MCF 10A (cell line): Measurements from ENCODE around the gene ABTB1. TPM values are rescaled to one million over a fixed set of nuclear protein-coding genes. Genes with fewer than 3 reads are reported as not detected.

Experiments
- BruUV-seq: library from RNA; stranded (reverse); fragments of 400-500 nt; replicated peaks from 2 replicates; lab custom pipeline; 2021; lab: Mats Ljungman, UMichigan
- CTCF ChIA-PET: fragments of 300-600 bp; sonication (Branson Sonifier 250); formaldehyde crosslinking; extraction: SDS; loops from one replicate; lab custom pipeline; 2021; ENCODE audit warnings: antibody characterized with exemption, inconsistent platforms; lab: Yijun Ruan, JAX
- POLR2A ChIA-PET: fragments of 300-600, 350-650 bp; sonication (Branson Sonifier 250); formaldehyde crosslinking; extraction: SDS; loops from one replicate; lab custom pipeline; 2020; ENCODE audit warnings: antibody characterized with exemption, inconsistent platforms; lab: Yijun Ruan, JAX
- DNase-seq: peaks from one replicate; pipeline ENCODE4 v3.0.0-alpha.2; 2018; ENCODE audit not compliant: unreplicated experiment
- H3K27ac Mint-ChIP-seq: one replicate; pipeline ENCODE4 v1.8.0; 2022; ENCODE audit warnings: mild to moderate bottlenecking, low read depth, mixed read lengths; ENCODE audit not compliant: unreplicated experiment
- H3K27me3 Mint-ChIP-seq: one replicate; pipeline ENCODE4 v1.8.0; 2022; ENCODE audit warnings: mixed read lengths; ENCODE audit not compliant: insufficient read depth, unreplicated experiment
- H3K36me3 Mint-ChIP-seq: one replicate; pipeline ENCODE4 v1.8.0; 2022; ENCODE audit warnings: mild to moderate bottlenecking, moderate library complexity, mixed read lengths; ENCODE audit not compliant: insufficient read depth, unreplicated experiment
- H3K4me1 Mint-ChIP-seq: one replicate; pipeline ENCODE4 v1.8.0; 2022; ENCODE audit warnings: mixed read lengths; ENCODE audit not compliant: insufficient read depth, unreplicated experiment
- H3K4me3 Mint-ChIP-seq: one replicate; pipeline ENCODE4 v1.8.0; 2022; ENCODE audit warnings: mild to moderate bottlenecking, moderate library complexity, mixed read lengths; ENCODE audit not compliant: unreplicated experiment
- H3K9me3 Mint-ChIP-seq: one replicate; pipeline ENCODE4 v1.8.0; 2022; ENCODE audit warnings: mixed read lengths; ENCODE audit not compliant: unreplicated experiment
- intact Hi-C: fragments of 100-400 bp; cut with micrococcal nuclease; formaldehyde crosslinking; loops from 2 replicates; pipeline ENCODE4 v1.14.1; 2022
- total RNA-seq: library from RNA; stranded (reverse); gene quantifications from 2 replicates; pipeline ENCODE4 v1.2.3, GENCODE V29; 2022
- TF ChIP-seq, protein P1 (sequence below): fragments of 200-600 bp; IDR thresholded peaks from one replicate; pipeline ENCODE4 v1.8.0; 2022; ENCODE audit warnings: antibody characterized with exemption, mild to moderate bottlenecking; ENCODE audit not compliant: unreplicated experiment

The ABTB1 gene
- total RNA-seq, 1 experiment from 2014 or later = 9.7 TPM

DNA sequence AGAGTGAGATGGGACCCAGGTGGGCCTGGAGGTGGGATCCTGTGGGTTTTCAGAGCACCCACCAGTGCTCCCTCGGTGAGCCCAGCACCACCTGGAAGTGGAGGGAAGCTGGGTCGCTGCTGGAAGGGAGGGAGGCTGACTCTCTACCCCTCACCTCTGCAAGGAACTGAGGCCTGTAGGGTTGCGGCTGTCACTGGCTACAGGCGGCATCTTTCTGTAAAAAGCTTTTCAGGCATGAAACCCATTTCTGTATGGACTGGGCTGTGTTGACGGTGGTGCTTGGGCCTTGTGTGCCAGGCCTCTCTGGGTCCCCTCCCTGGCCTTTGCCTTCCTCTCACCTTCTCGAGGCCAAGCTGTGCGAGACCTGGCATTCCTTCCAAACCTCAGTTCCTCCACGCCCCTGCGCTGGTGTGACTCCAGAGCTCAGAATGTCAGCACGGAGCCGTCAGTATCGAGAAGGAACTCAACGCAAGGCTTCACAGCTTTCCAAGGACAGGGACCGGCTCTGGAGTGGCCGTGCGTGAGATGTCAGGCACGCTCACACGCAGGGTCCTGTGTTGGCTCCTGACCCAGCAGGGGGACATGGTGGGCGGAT lies 16.6 kb downstream of the ABTB1 start:
- ChIA-PET POLR2A (interaction anchor here (0.5 to 1.4 kb wide), 2 partner anchors 47 to 91 kb away, joined by 3 read pairs; partner anchors contain the start of gene MCM2), CTCF (interaction anchor here (0.6 to 2.4 kb wide), 4 partner anchors 10 to 283 kb away, joined by 3 to 28 read pairs (median 9); no protein-coding TSS in a partner anchor)
- H3K9me3 Mint-ChIP-seq = no peaks in the 10 kb centered on the region
- H3K27ac Mint-ChIP-seq = peak overlapping the region; percentile 46
- H3K36me3 Mint-ChIP-seq = peaks cover 4% of the 10 kb centered on the region
- H3K27me3 Mint-ChIP-seq = no peaks in the 10 kb centered on the region
- TSS peak; percentile 29 for BruUV-seq
- no peak overlapping the region for H3K4me3 Mint-ChIP-seq
- TF ChIP-seq, protein P1, sequence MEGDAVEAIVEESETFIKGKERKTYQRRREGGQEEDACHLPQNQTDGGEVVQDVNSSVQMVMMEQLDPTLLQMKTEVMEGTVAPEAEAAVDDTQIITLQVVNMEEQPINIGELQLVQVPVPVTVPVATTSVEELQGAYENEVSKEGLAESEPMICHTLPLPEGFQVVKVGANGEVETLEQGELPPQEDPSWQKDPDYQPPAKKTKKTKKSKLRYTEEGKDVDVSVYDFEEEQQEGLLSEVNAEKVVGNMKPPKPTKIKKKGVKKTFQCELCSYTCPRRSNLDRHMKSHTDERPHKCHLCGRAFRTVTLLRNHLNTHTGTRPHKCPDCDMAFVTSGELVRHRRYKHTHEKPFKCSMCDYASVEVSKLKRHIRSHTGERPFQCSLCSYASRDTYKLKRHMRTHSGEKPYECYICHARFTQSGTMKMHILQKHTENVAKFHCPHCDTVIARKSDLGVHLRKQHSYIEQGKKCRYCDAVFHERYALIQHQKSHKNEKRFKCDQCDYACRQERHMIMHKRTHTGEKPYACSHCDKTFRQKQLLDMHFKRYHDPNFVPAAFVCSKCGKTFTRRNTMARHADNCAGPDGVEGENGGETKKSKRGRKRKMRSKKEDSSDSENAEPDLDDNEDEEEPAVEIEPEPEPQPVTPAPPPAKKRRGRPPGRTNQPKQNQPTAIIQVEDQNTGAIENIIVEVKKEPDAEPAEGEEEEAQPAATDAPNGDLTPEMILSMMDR = no peak
- intact Hi-C loops = no loop called here
- no peak for DNase-seq
- H3K4me1 Mint-ChIP-seq = peaks cover 5% of the 10 kb centered on the region

DNA sequence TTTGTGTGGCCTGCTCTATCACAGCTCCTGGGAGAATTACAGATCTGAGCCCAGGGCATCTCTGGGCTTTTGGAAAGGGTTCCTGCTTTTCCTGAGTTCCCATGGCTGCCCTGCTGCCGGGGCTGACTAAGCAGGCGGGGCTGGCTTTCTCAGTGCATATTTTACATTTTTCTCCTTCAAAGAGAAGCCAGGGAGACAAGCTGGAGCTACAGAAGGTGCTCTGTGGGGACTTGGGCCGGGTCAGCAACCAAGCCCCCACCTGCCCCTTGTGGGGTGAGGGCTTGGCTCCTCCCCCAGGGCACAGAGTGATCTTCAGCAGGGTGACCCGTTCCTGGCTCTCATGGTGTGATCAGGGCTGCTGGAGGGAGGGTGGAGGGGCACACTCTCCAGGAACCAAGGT lies 17.4 kb downstream of the ABTB1 start:
- H3K4me3 Mint-ChIP-seq = no peak overlapping the region

DNA sequence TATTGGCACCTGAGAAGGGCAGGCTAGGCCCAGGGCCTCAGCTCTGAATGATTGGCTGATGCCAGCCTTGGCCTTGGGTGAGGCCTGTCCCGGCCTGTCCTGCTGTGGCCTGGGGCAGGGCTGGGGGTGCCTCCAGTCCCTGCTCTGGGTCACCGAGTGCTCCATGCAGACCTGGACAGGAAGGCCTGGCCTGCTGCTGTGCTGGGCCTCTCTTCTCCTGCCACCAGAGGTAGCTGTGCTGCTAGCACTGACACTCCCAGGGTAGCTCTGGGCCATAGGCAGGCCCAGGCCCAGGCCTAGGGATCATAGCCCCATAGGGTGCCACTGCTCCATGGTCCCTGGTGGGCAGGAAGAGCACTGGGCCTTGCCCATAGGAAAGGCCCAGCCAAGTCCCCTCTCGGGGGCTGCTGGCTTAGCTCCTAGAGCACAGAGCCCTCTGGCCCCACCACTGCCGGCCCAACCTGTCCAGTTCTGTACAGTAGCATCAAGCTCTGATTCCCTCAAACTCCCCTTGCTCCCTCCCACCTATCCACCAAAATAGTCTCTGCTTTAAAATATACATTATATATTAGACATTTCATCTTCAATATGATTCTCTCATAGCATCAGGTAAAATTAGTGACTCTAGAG lies 18.2 kb downstream of the ABTB1 start:
- Mint-ChIP-seq H3K27ac (peak overlapping the region; percentile 46), H3K4me3 (no peak overlapping the region), H3K4me1 (peaks cover 5% of the 10 kb centered on the region), H3K9me3 (no peaks in the 10 kb centered on the region), H3K27me3 (no peaks in the 10 kb centered on the region), H3K36me3 (peaks cover 4% of the 10 kb centered on the region)
- intact Hi-C loops = loop anchor here (1.0 to 5.0 kb wide), 6 partner anchors 56 to 280 kb away; partner anchors contain the start of gene TPRA1
- TF ChIP-seq, protein P1 = peak; percentile 67
- ChIA-PET POLR2A (interaction anchor here (0.6 to 1.2 kb wide), 4 partner anchors 12 to 205 kb away, joined by 3 to 6 read pairs (median 4); no protein-coding TSS in a partner anchor), CTCF (interaction anchor here (0.6 to 3.1 kb wide), 18 partner anchors 11 to 288 kb away, joined by 3 to 28 read pairs (median 4); partner anchors contain the start of gene ABTB1)
- BruUV-seq = no TSS peak
- DNase-seq = peak; percentile 69

More for the DNA sequence above, 17.4 kb downstream of the ABTB1 start:
- peak overlapping the region; percentile 46 for H3K27ac Mint-ChIP-seq
- TF ChIP-seq, protein P1 = no peak
- H3K36me3 Mint-ChIP-seq = peaks cover 4% of the 10 kb centered on the region
- CTCF ChIA-PET = interaction anchor here (0.6 to 3.1 kb wide), 13 partner anchors 11 to 283 kb away, joined by 3 to 28 read pairs (median 3); no protein-coding TSS in a partner anchor
- no peak for DNase-seq
- BruUV-seq = no TSS peak
- H3K27me3 Mint-ChIP-seq = no peaks in the 10 kb centered on the region
- POLR2A ChIA-PET = interaction anchor here (1.0 to 1.4 kb wide), 2 partner anchors 11 to 46 kb away, joined by 3 read pairs; no protein-coding TSS in a partner anchor
- intact Hi-C loops = loop anchor here (1.0 to 5.0 kb wide), 5 partner anchors 57 to 270 kb away; partner anchors contain the start of gene TPRA1
- peaks cover 5% of the 10 kb centered on the region for H3K4me1 Mint-ChIP-seq
- H3K9me3 Mint-ChIP-seq = no peaks in the 10 kb centered on the region

DNA sequence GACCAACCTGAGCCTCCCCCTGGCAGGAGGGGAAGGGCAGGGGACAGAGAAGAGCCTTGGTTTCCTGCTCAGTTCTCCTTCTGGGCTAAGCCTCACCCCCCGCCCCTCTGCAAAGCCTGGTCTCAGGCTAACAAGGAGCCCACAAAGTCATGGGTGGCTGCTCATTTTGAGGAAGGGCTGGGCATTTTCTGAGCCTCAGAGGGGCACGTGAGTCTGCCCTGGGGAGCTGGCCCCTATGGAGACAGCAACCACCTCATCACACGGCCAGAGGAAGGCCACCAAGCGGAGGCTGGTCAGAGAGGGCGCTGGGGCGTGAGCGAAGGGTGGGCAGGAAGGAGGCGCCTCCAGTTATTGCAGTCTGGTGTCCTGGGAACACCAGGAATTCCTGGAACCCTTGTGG lies 18.7 kb downstream of the ABTB1 start:
- Mint-ChIP-seq H3K4me1 (peaks cover 5% of the 10 kb centered on the region), H3K9me3 (no peaks in the 10 kb centered on the region), H3K4me3 (no peak overlapping the region), H3K36me3 (peaks cover 4% of the 10 kb centered on the region), H3K27me3 (no peaks in the 10 kb centered on the region), H3K27ac (peak overlapping the region; percentile 46)
- BruUV-seq = no TSS peak
- ChIA-PET CTCF (interaction anchor here (0.6 to 3.1 kb wide), 16 partner anchors 12 to 711 kb away, joined by 3 to 28 read pairs (median 4); partner anchors contain the start of gene ABTB1), POLR2A (interaction anchor here (0.7 to 1.2 kb wide), 2 partner anchors 56 to 101 kb away, joined by 3 to 6 read pairs; no protein-coding TSS in a partner anchor)
- TF ChIP-seq, protein P1 = no peak
- intact Hi-C loops = loop anchor here (1.0 to 5.0 kb wide), 5 partner anchors 56 to 280 kb away; partner anchors contain the start of gene TPRA1
- DNase-seq = no peak
